K562 (cell line): ENCODE results near the gene ASS1. TPM values are rescaled to one million over a fixed set of nuclear protein-coding genes. Genes with fewer than 3 reads are reported as not detected.
A peak's percentile ranks its signal among the peaks of the same experiment; 100 is the strongest.

Experiments
- ATF1 ChIP-seq, 2 experiments: fragments of 450-650 bp in 1 of 2; IDR thresholded peaks; 2 replicates each; pipeline ENCODE4 v1.6.1; 2016; ENCODE audit warnings: missing compliant biosample characterization in 1 of 2, missing genetic modification characterization in 1 of 2
- BCOR ChIP-seq: fragments of 450-650 bp; IDR thresholded peaks from 2 replicates; pipeline ENCODE4 v1.6.1; 2016
- BRF1 ChIP-seq: IDR thresholded peaks from 3 replicates; pipeline ENCODE4 v1.6.1; 2011; ENCODE audit warnings: borderline replicate concordance, mild to moderate bottlenecking; ENCODE audit not compliant: insufficient read length; ENCODE audit errors: extremely low read depth
- CHAMP1 ChIP-seq: fragments of 450-650 bp; IDR thresholded peaks from 2 replicates; pipeline ENCODE4 v1.6.1; 2016; ENCODE audit warnings: mild to moderate bottlenecking
- CUX1 ChIP-seq: fragments of 200-800 bp; sonication (Bioruptor generic); IDR thresholded peaks from 2 replicates; pipeline ENCODE4 v1.6.1; 2016; ENCODE audit warnings: missing genetic modification characterization, missing compliant biosample characterization
- GTF2B ChIP-seq: IDR thresholded peaks from 2 replicates; pipeline ENCODE4 v1.6.1; 2011; ENCODE audit not compliant: insufficient read length; ENCODE audit errors: extremely low read depth
- KAT2B ChIP-seq: IDR thresholded peaks from one replicate; pipeline ENCODE4 v1.6.1; 2012; ENCODE audit warnings: low read depth, mild to moderate bottlenecking, control low read depth, inconsistent platforms, low read length, moderate library complexity
- KHSRP ChIP-seq: fragments of 450-650 bp; IDR thresholded peaks from 2 replicates; pipeline ENCODE4 v1.6.1; 2017
- SNAPC5 ChIP-seq: fragments of 250-450 bp; sonication (Bioruptor Pico); IDR thresholded peaks from 2 replicates; pipeline ENCODE4 v1.8.0; 2021; ENCODE audit warnings: moderate library complexity, mild to moderate bottlenecking, inconsistent platforms
- YBX1 ChIP-seq: fragments of 450-650 bp; IDR thresholded peaks from 2 replicates; pipeline ENCODE4 v1.7.1; 2016; ENCODE audit warnings: mild to moderate bottlenecking
- ZBTB2 ChIP-seq: fragments of 450-650 bp; IDR thresholded peaks from 2 replicates; pipeline ENCODE4 v1.6.1; 2016; ENCODE audit warnings: antibody characterized with exemption
- ZMIZ1 ChIP-seq, 2 experiments: fragments of 150-350 bp in 1 of 2; IDR thresholded peaks; 2 replicates each; pipeline ENCODE4 v1.6.1; 2012 to 2016; ENCODE audit warnings: low read depth in 2 of 2, low read length in 2 of 2, mild to moderate bottlenecking in 1 of 2, moderate library complexity in 1 of 2
- ZNF197 ChIP-seq: fragments of 200-800 bp; sonication (Bioruptor generic); IDR thresholded peaks from 2 replicates; pipeline ENCODE4 v1.6.1; 2016; ENCODE audit warnings: low read depth, missing genetic modification characterization, missing compliant biosample characterization
- ZNF347 ChIP-seq: fragments of 450-650 bp; formaldehyde crosslinking; IDR thresholded peaks from 2 replicates; pipeline ENCODE4 v1.4.0; 2020; ENCODE audit warnings: low read depth, mild to moderate bottlenecking, moderate library complexity
- polyA plus RNA-seq, 8 experiments: library from polyadenylated mRNA; depleted of rRNA in 4 of 8; stranded (reverse) in 5 of 8; unstranded in 3 of 8; fragments of >200 nt; fragmentation: Nextera tagmentation in 2 of 8; fragmentation: Illumina TruSeq in 1 of 8; extraction: Ambion mirVana in 2 of 8; extraction: Trizol in 1 of 8; gene quantifications; 2 replicates each; pipeline versions ENCODE4 v1.2.1 to v1.2.3, GENCODE V29; 2011 to 2014; ENCODE audit warnings: inconsistent platforms in 1 of 8, missing spikeins in 1 of 8
- total RNA-seq, 7 experiments: library from RNA; depleted of rRNA in 6 of 7; stranded (reverse); fragments of >200 nt in 6 of 7; fragmentation: Illumina TruSeq in 2 of 7; extraction: Trizol in 2 of 7; gene quantifications; 2 replicates each; pipeline versions ENCODE4 v1.2.1 to v1.2.3, GENCODE V29; 2011 to 2021; ENCODE audit warnings: low replicate concordance in 1 of 7

Gene ASS1
- total and polyA plus RNA-seq, 9 of the 15 experiments (the other 6 are each of a cell fraction or from before 2014, with no cell fraction given): 1.5 to 5.7 (median 3.7) TPM

GRCh38 chr9:130405657-130406257, 39.0 kb upstream of the ASS1 start (continued):
- TF ChIP-seq CHAMP1 (no peak), ZBTB2 (no peak), KHSRP (no peak), BCOR (0 out of 2 replicates have a peak, but pooled peaks have one; percentile 15), ZNF197 (CRISPR knock-in tag) (no peak), ZMIZ1 (IDR thresholded peaks at IDR 0.05; ENCODE audit: low read depth in 2 of 2, low read length in 2 of 2) (no peak), YBX1 (no peak), BRF1 (no peak), KAT2B (no peak), ZNF347 (CRISPR knock-in tag) (no peak), SNAPC5 (CRISPR knock-in tag) (no peak), CUX1 (no peak), ATF1 (CRISPR knock-in tag; IDR thresholded peaks at IDR 0.05) (no peak), ATF1 (tag; IDR thresholded peaks at IDR 0.05) (no peak), GTF2B (no peak)
